ENCODE results near the gene RAB7A. TPM values are rescaled to one million over a fixed set of nuclear protein-coding genes. Genes with fewer than 3 reads are reported as not detected.

The RAB7A gene
- total RNA-seq: 148 and 149 TPM in 2 replicates
- long read RNA-seq, transcript RAB7A-201 (6 exons, 2,244 nt): major isoform, 21 of 33 reads
- long read RNA-seq, partial matches to known transcripts: 1 of 33 reads
- long read RNA-seq, other reads (novel, unspliced or antisense): 8 of 33 reads

- DNase-seq (ENCODE audit: low read depth, low spot score): peak; percentile 91
- Mint-ChIP-seq H3K4me3 (peak within 1 kb of the TSS; percentile 95), H3K4me1 (peaks cover 45% of the 10 kb centered on the region), H3K9me3 (no peaks in the 10 kb centered on the region), H3K27me3 (ENCODE audit: low read depth) (peaks cover 7% of the 10 kb centered on the region), H3K27ac (ENCODE audit: unreplicated experiment) (peak within 1 kb of the TSS; percentile 96), H3K36me3 (ENCODE audit: low read depth) (no peaks in the 10 kb centered on the region)
- no peak for TF ChIP-seq CTCF (conservative IDR thresholded peaks at IDR 0.05)
These were observed at the start of gene RAB7A for GRCh38 chr3:128726023-128727016. Gene RAB7A (plus strand): TSS chr3:128726183. CDS start chr3:128795368, 69,185 bp downstream.

GRCh38 chr3:128679338-128679737, 46.6 kb upstream of the RAB7A start:
- Mint-ChIP-seq H3K9me3 (peaks cover 7% of the 10 kb centered on the region), H3K4me1 (peaks cover 13% of the 10 kb centered on the region), H3K27me3 (ENCODE audit: low read depth) (peaks cover 4% of the 10 kb centered on the region), H3K36me3 (ENCODE audit: low read depth) (no peaks in the 10 kb centered on the region), H3K27ac (ENCODE audit: unreplicated experiment) (no peak overlapping the region), H3K4me3 (peak overlapping the region; percentile 40)
- TF ChIP-seq CTCF (conservative IDR thresholded peaks at IDR 0.05): no peak
- no peak for DNase-seq (ENCODE audit: low read depth, low spot score)

GRCh38 chr3:128680603-128681368, 45.2 kb upstream of the RAB7A start:
- H3K4me3 Mint-ChIP-seq: peak overlapping the region; percentile 94
- H3K27me3 Mint-ChIP-seq (ENCODE audit: low read depth): peaks cover 4% of the 10 kb centered on the region
- peak; percentile 100 for TF ChIP-seq CTCF (conservative IDR thresholded peaks at IDR 0.05)
- peak overlapping the region; percentile 100 for H3K27ac Mint-ChIP-seq (ENCODE audit: unreplicated experiment)
- H3K36me3 Mint-ChIP-seq (ENCODE audit: low read depth): no peaks in the 10 kb centered on the region
- H3K9me3 Mint-ChIP-seq: peaks cover 7% of the 10 kb centered on the region
- peak; percentile 98 for DNase-seq (ENCODE audit: low read depth, low spot score)
- peaks cover 13% of the 10 kb centered on the region for H3K4me1 Mint-ChIP-seq

- Mint-ChIP-seq H3K4me3 (peak overlapping the region; percentile 94), H3K27ac (ENCODE audit: unreplicated experiment) (peak overlapping the region; percentile 100), H3K4me1 (peaks cover 13% of the 10 kb centered on the region), H3K36me3 (ENCODE audit: low read depth) (no peaks in the 10 kb centered on the region), H3K9me3 (peaks cover 7% of the 10 kb centered on the region), H3K27me3 (ENCODE audit: low read depth) (peaks cover 4% of the 10 kb centered on the region)
- TF ChIP-seq CTCF (conservative IDR thresholded peaks at IDR 0.05): no peak
- DNase-seq (ENCODE audit: low read depth, low spot score): no peak
These were observed 44.6 kb upstream of the RAB7A start for GRCh38 chr3:128681369-128681829.

GRCh38 chr3:128683957-128684356, 42.0 kb upstream of the RAB7A start:
- Mint-ChIP-seq H3K27ac (ENCODE audit: unreplicated experiment) (no peak overlapping the region), H3K36me3 (ENCODE audit: low read depth) (no peaks in the 10 kb centered on the region), H3K27me3 (ENCODE audit: low read depth) (peaks cover 4% of the 10 kb centered on the region), H3K9me3 (peaks cover 7% of the 10 kb centered on the region), H3K4me1 (peaks cover 13% of the 10 kb centered on the region), H3K4me3 (no peak overlapping the region)
- DNase-seq (ENCODE audit: low read depth, low spot score): no peak
- TF ChIP-seq CTCF (conservative IDR thresholded peaks at IDR 0.05): no peak

Measured in neural crest cell (in vitro differentiated cells).